ENCODE data around the gene ARSK. TPM values are rescaled to one million over a fixed set of nuclear protein-coding genes. Genes with fewer than 3 reads are reported as not detected.

ARSK gene
- total and polyA plus RNA-seq, 2 donors (not counting 1 experiment from before 2014, with no cell fraction given) = 3.7 to 5.1 TPM

DNA sequence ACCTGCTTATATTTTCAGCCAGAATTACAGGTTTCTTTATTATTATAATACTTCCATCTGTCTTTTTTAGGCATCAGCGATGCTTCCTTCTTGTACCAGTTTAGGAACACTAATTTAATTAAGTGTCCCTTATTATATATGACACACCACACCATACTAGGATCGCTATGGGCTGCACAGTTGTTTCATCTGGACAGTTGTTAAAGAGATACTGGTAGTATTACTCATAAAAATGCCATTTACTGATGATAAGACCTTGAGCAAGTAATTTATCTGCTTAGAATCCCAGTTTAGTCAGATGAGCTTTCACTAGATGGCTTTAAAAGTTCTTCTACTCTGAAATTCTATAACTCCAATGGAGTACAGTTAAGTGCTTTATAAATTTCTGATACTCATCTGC, 17.1 kb downstream of the ARSK start:
- no peaks in the 10 kb centered on the region for H3K9me3 Mint-ChIP-seq (ENCODE audit: insufficient read depth)
- CTCF ChIA-PET = no interaction called here
- Histone ChIP-seq H3K4me3 (ENCODE audit: control extremely low read depth in 1 of 5, extremely low read depth in 1 of 5, insufficient read depth in 1 of 5, low read depth in 2 of 5, low read length in 4 of 5) (no peak overlapping the region), H3K79me2 (ENCODE audit: control insufficient read depth, insufficient read depth, low read length) (no peaks in the 10 kb centered on the region), H3K9me3 (ENCODE audit: control extremely low read depth in 1 of 3, control insufficient read depth in 2 of 3, insufficient read depth in 1 of 3, low read length in 2 of 3) (no peaks in the 10 kb centered on the region), H3K4me2 (replicated peaks; ENCODE audit: low read depth, low read length, poor library complexity, severe bottlenecking) (no peak overlapping the region), H3K27me3 (replicated peaks in 1 of 4; ENCODE audit: control extremely low read depth in 1 of 4, control insufficient read depth in 3 of 4, insufficient read depth in 4 of 4, low read length in 3 of 4) (no peaks in the 10 kb centered on the region), H2AFZ (ENCODE audit: insufficient read depth, low read depth, low read length, poor library complexity, severe bottlenecking) (no peak overlapping the region), H3K36me3 (replicated peaks in 1 of 2; ENCODE audit: control extremely low read depth in 1 of 2, control insufficient read depth in 1 of 2, extremely low read depth in 1 of 2, insufficient read depth in 2 of 2, low read length in 1 of 2) (peaks cover 0 to 7% of the 10 kb centered on the region in 2 experiments), H4K20me1 (ENCODE audit: control insufficient read depth, insufficient read depth, low read length, poor library complexity, severe bottlenecking) (no peaks in the 10 kb centered on the region), H3K9ac (ENCODE audit: low read length) (no peak overlapping the region), H3K4me1 (ENCODE audit: control insufficient read depth in 2 of 2, insufficient read depth in 2 of 2, low read length in 2 of 2) (no peaks in the 10 kb centered on the region), H3K27ac (ENCODE audit: low read length in 2 of 2) (no peak overlapping the region)
- intact Hi-C loops (cut with micrococcal nuclease) = no loop called here
- H3K4me3 Mint-ChIP-seq = no peak overlapping the region
- DNase-seq = no peak
- POLR2A ChIA-PET = no interaction called here
- H3K27ac Mint-ChIP-seq = no peak overlapping the region
- WGBS (ENCODE audit: insufficient coverage) = no CpG with 5 or more reads among the region's 2 CpGs
- H3K27me3 Mint-ChIP-seq = no peaks in the 10 kb centered on the region
- H3K4me1 Mint-ChIP-seq = no peaks in the 10 kb centered on the region
- no peak for TF ChIP-seq EZH2 (IDR thresholded peaks at IDR 0.05; ENCODE audit: borderline replicate concordance, insufficient read depth, low read depth, low read length, poor library complexity, severe bottlenecking)
- TF ChIP-seq, protein P1, sequence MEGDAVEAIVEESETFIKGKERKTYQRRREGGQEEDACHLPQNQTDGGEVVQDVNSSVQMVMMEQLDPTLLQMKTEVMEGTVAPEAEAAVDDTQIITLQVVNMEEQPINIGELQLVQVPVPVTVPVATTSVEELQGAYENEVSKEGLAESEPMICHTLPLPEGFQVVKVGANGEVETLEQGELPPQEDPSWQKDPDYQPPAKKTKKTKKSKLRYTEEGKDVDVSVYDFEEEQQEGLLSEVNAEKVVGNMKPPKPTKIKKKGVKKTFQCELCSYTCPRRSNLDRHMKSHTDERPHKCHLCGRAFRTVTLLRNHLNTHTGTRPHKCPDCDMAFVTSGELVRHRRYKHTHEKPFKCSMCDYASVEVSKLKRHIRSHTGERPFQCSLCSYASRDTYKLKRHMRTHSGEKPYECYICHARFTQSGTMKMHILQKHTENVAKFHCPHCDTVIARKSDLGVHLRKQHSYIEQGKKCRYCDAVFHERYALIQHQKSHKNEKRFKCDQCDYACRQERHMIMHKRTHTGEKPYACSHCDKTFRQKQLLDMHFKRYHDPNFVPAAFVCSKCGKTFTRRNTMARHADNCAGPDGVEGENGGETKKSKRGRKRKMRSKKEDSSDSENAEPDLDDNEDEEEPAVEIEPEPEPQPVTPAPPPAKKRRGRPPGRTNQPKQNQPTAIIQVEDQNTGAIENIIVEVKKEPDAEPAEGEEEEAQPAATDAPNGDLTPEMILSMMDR (IDR thresholded peaks at IDR 0.05) = no peak
- ATAC-seq (ENCODE audit: low read depth) = no peak

DNA sequence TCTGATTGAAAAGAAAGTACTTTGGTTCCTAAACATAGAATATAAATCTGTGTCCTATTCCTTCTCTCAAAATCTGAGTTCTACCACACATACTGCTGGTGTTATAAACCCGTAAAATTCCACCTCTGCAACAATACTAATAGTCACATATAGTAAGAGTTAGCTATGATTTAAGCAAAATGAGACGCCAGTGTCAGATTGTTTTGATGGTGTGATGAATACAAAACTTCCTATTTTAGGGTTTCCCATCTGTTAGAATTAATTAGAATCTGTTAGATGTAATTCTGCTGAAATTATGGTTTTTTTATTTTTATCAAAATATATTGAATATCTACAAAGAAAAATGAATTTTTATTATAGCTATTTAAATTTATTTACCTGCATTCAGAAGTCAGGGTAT, 26.7 kb downstream of the ARSK start:
- CTCF ChIA-PET = no interaction called here
- Histone ChIP-seq H3K79me2 (ENCODE audit: control insufficient read depth, insufficient read depth, low read length) (no peaks in the 10 kb centered on the region), H3K4me3 (ENCODE audit: control extremely low read depth in 1 of 5, extremely low read depth in 1 of 5, insufficient read depth in 1 of 5, low read depth in 2 of 5, low read length in 4 of 5) (no peak overlapping the region), H3K36me3 (replicated peaks in 1 of 2; ENCODE audit: control extremely low read depth in 1 of 2, control insufficient read depth in 1 of 2, extremely low read depth in 1 of 2, insufficient read depth in 2 of 2, low read length in 1 of 2) (peaks cover 0 to 1% of the 10 kb centered on the region in 2 experiments), H3K4me2 (replicated peaks; ENCODE audit: low read depth, low read length, poor library complexity, severe bottlenecking) (no peak overlapping the region), H2AFZ (ENCODE audit: insufficient read depth, low read depth, low read length, poor library complexity, severe bottlenecking) (no peak overlapping the region), H4K20me1 (ENCODE audit: control insufficient read depth, insufficient read depth, low read length, poor library complexity, severe bottlenecking) (no peaks in the 10 kb centered on the region), H3K9ac (ENCODE audit: low read length) (no peak overlapping the region), H3K27me3 (replicated peaks in 1 of 4; ENCODE audit: control extremely low read depth in 1 of 4, control insufficient read depth in 3 of 4, insufficient read depth in 4 of 4, low read length in 3 of 4) (no peaks in the 10 kb centered on the region), H3K4me1 (ENCODE audit: control insufficient read depth in 2 of 2, insufficient read depth in 2 of 2, low read length in 2 of 2) (no peaks in the 10 kb centered on the region), H3K9me3 (ENCODE audit: control extremely low read depth in 1 of 3, control insufficient read depth in 2 of 3, insufficient read depth in 1 of 3, low read length in 2 of 3) (no peaks in the 10 kb centered on the region), H3K27ac (ENCODE audit: low read length in 2 of 2) (no peak overlapping the region)
- Mint-ChIP-seq H3K27me3 (no peaks in the 10 kb centered on the region), H3K27ac (no peak overlapping the region), H3K4me3 (no peak overlapping the region), H3K4me1 (no peaks in the 10 kb centered on the region), H3K9me3 (ENCODE audit: insufficient read depth) (no peaks in the 10 kb centered on the region)
- POLR2A ChIA-PET = no interaction called here
- DNase-seq (no peak), ATAC-seq (ENCODE audit: low read depth) (no peak)
- WGBS (ENCODE audit: insufficient coverage) = no CpG with 5 or more reads among the region's 2 CpGs
- intact Hi-C loops (cut with micrococcal nuclease) = no loop called here
- no peak for TF ChIP-seq EZH2 (IDR thresholded peaks at IDR 0.05; ENCODE audit: borderline replicate concordance, insufficient read depth, low read depth, low read length, poor library complexity, severe bottlenecking)
- TF ChIP-seq, protein P1 (IDR thresholded peaks at IDR 0.05) = no peak

Measured in B cell (primary cell).